ENCODE results near the gene ZNG1F. TPM values are rescaled to one million over a fixed set of nuclear protein-coding genes. Genes with fewer than 3 reads are reported as not detected.
"Not testable (repeated sequence)": the region's sequence is repeated elsewhere in the genome, so short reads cannot be mapped to it uniquely, and the experiment has no call there.

Gene ZNG1F
- total RNA-seq, 4 donors from 2014 or later: 3.6 to 16.5 (median 10.7) TPM

DNA sequence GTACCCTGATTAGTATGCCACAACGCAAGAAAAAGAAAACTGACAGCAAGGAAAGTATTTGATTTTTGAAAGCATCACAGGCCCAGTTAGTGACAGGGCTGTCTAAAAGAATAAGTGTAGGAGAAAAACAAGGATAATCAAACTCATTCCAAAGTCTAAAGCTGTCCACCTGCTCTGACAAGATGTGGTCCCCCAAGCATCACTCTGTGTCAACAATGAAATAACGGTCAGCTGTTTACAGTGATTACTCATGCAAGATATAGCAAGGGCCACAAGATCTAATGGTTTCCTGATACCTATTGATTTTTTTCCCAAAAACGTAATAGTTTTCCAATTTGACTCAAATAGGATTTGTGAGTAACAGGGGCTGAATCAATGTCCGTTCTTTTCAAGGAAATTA lies 14.1 kb downstream of the ZNG1F start:
- H3K27ac ChIP-seq; DNase-seq; H3K4me1 ChIP-seq; H3K4me3 ChIP-seq; H3K27me3 ChIP-seq; H3K9me3 ChIP-seq; H3K36me3 ChIP-seq; intact Hi-C loops (cut with DNase I): not testable (repeated sequence)
- WGBS, 2 donors: 48 to 60% methylated on average over 1 to 2 of the region's 4 CpGs

DNA sequence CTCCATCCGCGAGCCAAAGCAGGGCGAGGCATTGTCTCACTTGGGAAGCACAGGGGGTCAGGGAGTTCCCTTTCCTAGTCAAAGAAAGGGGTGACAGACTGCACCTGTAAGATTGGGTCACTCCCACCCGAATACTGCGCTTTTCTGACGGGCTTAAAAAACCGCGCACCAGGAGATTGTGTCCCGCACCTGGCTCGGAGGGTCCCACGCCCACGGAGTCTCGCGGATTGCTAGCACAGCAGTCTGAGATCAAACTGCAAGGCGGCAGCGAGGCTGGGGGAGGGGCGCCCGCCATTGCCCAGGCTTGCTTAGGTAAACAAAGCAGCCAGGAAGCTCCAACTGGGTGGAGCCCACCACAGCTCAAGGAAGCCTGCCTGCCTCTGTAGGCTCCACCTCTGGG lies 39.0 kb downstream of the ZNG1F start:
- H3K36me3 ChIP-seq; H3K4me3 ChIP-seq; H3K4me1 ChIP-seq; H3K27me3 ChIP-seq; DNase-seq; intact Hi-C loops (cut with DNase I); H3K27ac ChIP-seq; H3K9me3 ChIP-seq: not testable (repeated sequence)
- WGBS, 2 donors: no CpG with 5 or more reads among the region's 18 CpGs

GRCh38 chr9:41141878-41142277 lies 47.2 kb downstream of the ZNG1F start:
- H3K27me3 ChIP-seq; DNase-seq; H3K4me3 ChIP-seq; H3K27ac ChIP-seq; intact Hi-C loops (cut with DNase I); H3K36me3 ChIP-seq; H3K9me3 ChIP-seq; H3K4me1 ChIP-seq: not testable (repeated sequence)
- WGBS, 2 donors: 80% methylated on average over 2 of the region's 2 CpGs; no CpG with 5 or more reads in 1 of the 2 donors

GRCh38 chr9:41128581-41128980 lies 60.5 kb downstream of the ZNG1F start, which contains the start of gene FOXD4L6:
Gene FOXD4L6, minus strand, starts transcription at chr9:41128681. Its CDS starts 298 bp downstream, at chr9:41128383.
- no CpG with 5 or more reads among the region's 15 CpGs for WGBS, 2 donors
- DNase-seq; intact Hi-C loops (cut with DNase I): not testable (repeated sequence)

DNA sequence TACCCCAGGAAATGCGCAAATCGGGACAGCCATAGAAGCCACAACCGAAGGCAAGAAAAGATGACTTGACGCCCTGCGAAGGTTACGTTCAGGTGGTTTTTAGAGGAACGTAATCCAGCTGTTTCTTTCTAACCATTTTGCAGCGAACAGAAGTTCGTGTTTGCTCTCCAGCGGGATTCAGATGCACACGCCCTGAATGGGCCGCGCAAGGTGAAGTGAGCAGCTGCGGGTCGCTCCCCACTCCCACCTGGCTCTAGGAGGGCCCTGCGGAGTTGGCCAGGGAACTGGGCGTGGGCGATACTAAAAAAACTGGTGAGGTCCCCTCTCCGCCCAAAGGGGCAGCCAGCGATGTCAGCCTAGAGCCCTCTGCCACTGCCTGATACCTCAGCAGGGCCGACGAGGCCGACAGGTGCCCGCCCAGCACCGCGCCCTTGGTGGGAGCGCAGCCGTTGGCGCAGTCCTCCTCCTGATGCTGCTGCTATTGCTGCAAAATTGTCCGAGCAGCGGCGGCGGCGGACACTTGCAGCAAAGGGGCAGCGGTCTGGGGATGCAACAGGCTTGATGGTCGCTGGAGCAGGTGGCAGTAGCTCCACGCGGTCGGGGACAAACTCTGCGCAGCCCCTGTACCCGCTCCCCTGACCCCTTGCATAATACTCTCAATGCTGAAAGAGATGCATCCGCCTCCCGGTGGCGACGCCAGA lies 62.2 kb downstream of the ZNG1F start:
- WGBS, 2 donors: no CpG with 5 or more reads among the region's 45 CpGs
- H3K27ac ChIP-seq; H3K9me3 ChIP-seq; H3K36me3 ChIP-seq; H3K4me3 ChIP-seq; DNase-seq; intact Hi-C loops (cut with DNase I); H3K4me1 ChIP-seq: not testable (repeated sequence)
- H3K27me3 ChIP-seq: peaks cover 0 to 15% (median 0%) of the 10 kb centered on the region in 4 donors

More at GRCh38 chr9:41128581-41128980, 60.5 kb downstream of the ZNG1F start, which contains the start of gene FOXD4L6:
- H3K36me3 ChIP-seq, H3K27ac ChIP-seq, H3K9me3 ChIP-seq, H3K27me3 ChIP-seq, H3K4me3 ChIP-seq, H3K4me1 ChIP-seq: not testable (repeated sequence)

- intact Hi-C loops (cut with DNase I); H3K4me1 ChIP-seq; DNase-seq; H3K4me3 ChIP-seq; H3K36me3 ChIP-seq; H3K27ac ChIP-seq; H3K9me3 ChIP-seq: not testable (repeated sequence)
- H3K27me3 ChIP-seq: peaks cover 0 to 18% (median 0%) of the 10 kb centered on the region in 4 donors
- WGBS, 2 donors: 13 to 20% methylated on average over 3 of the region's 3 CpGs
These were observed 63.2 kb downstream of the ZNG1F start for GRCh38 chr9:41125936-41126335.

DNA sequence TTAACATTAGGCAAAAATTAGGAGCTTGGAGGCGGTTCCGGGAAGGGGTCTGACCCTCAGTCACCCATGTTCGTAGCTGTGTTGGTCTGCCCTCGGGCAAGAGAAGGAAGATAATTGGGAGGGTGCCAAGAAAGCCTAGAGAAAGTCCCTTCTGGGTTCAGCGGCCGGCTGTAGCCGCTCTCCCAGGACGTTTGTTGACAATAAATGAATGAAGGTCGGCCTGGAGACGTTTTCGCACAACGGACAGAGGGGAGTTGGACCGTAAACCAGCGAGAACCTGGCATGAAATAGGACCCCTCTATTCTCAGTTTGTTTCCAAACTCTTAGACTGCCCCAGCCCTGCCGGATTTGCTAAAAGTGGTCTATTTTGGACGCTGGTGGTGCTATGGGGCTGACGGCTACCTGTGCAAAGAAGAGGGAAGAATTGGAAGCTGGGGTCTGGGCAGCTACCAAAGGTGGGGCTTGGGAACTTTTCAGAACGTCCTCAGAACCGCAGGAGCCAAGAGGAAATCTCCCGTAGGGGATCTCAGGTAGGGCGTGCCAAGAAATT lies 63.9 kb downstream of the ZNG1F start:
- DNase-seq; H3K9me3 ChIP-seq; intact Hi-C loops (cut with DNase I); H3K36me3 ChIP-seq; H3K4me1 ChIP-seq; H3K4me3 ChIP-seq; H3K27ac ChIP-seq: not testable (repeated sequence)
- peaks cover 0 to 20% (median 0%) of the 10 kb centered on the region in 4 donors for H3K27me3 ChIP-seq
- WGBS, 2 donors: no CpG with 5 or more reads among the region's 21 CpGs

- DNase-seq; intact Hi-C loops (cut with DNase I): not testable (repeated sequence)
- no CpG with 5 or more reads among the region's 52 CpGs for WGBS, 2 donors
These were observed 64.6 kb downstream of the ZNG1F start for GRCh38 chr9:41124250-41125108.

GRCh38 chr9:41123812-41124211 lies 65.3 kb downstream of the ZNG1F start:
- no CpG with 5 or more reads among the region's 33 CpGs for WGBS, 2 donors

More at GRCh38 chr9:41124250-41125108, 64.6 kb downstream of the ZNG1F start:
- peaks cover 0 to 22% (median 0%) of the 10 kb centered on the region in 4 donors for H3K27me3 ChIP-seq
- H3K4me1 ChIP-seq, H3K36me3 ChIP-seq, H3K27ac ChIP-seq, H3K4me3 ChIP-seq, H3K9me3 ChIP-seq: not testable (repeated sequence)

DNA sequence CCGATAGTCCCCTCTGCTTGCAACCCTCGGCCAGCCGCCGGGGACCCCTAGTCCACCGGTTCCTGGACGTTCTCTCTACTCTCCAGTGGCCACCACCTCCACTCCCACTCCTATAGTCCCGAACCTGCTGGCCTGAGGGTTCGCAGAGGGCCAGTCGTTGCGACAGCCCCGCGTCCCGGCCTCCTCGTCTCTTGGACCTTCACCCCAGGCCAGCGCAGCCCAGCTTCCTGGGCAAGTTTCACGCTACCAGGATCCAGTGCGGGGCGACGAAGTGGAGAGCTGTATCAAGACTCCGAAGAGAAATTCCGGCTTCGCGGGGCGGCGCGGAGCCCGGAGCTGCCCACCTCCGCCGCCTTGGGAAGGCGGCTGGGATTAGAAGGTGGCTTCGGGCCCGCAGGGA lies 65.7 kb downstream of the ZNG1F start:
- H3K36me3 ChIP-seq; DNase-seq; intact Hi-C loops (cut with DNase I); H3K9me3 ChIP-seq; H3K27ac ChIP-seq; H3K4me3 ChIP-seq; H3K4me1 ChIP-seq: not testable (repeated sequence)
- peaks cover 0 to 28% (median 0%) of the 10 kb centered on the region in 4 donors for H3K27me3 ChIP-seq
- no CpG with 5 or more reads among the region's 32 CpGs for WGBS, 2 donors

More at GRCh38 chr9:41123812-41124211, 65.3 kb downstream of the ZNG1F start:
- H3K27ac ChIP-seq; DNase-seq; H3K4me1 ChIP-seq; H3K36me3 ChIP-seq; intact Hi-C loops (cut with DNase I); H3K4me3 ChIP-seq; H3K9me3 ChIP-seq: not testable (repeated sequence)
- H3K27me3 ChIP-seq: peaks cover 0 to 28% (median 0%) of the 10 kb centered on the region in 4 donors

DNA sequence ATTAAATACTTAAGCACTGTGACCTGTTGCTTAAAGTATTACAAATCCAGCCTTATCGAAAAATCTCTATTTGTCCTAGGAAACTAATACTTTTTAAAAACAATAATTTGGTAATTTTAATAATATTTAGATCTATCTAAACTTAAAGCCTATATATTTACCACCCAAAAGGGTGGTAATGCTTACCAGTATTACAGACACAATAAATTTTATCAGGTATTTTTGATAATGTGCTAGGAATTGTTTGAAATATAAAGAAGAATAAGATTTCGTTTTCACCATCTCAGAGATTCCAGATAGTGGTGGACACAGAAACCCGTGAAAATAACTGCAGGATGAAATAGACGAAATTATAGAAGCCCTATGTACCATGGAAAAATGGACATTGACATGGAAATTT lies 68.4 kb downstream of the ZNG1F start:
- H3K36me3 ChIP-seq; H3K4me1 ChIP-seq; intact Hi-C loops (cut with DNase I); H3K27ac ChIP-seq; H3K9me3 ChIP-seq; H3K4me3 ChIP-seq; DNase-seq: not testable (repeated sequence)
- WGBS, 2 donors: 17 to 31% methylated on average over 3 of the region's 4 CpGs
- peaks cover 0 to 28% (median 0%) of the 10 kb centered on the region in 4 donors for H3K27me3 ChIP-seq

DNA sequence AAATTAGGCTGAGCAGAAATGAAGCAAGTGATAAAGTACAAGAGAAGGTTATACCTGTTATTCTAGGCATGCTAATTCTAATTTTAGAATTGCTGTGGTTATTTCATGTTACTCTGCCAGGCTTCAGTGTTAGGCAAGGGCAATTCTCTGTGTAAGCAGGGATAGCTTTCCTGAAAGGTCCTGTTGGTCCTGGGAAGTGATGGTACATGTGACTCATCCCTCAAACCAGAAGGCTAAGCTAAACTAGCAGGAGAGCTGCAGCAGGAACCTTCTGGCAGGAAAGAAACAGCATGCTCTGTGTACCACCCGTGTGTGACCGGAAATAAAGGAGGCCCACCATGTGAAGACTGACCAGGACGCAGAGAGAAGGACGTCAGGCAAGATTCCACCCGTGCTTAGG lies 69.4 kb downstream of the ZNG1F start:
- H3K27me3 ChIP-seq: peaks cover 0 to 26% (median 0%) of the 10 kb centered on the region in 4 donors
- H3K4me1 ChIP-seq; H3K27ac ChIP-seq; H3K9me3 ChIP-seq; H3K4me3 ChIP-seq; H3K36me3 ChIP-seq; intact Hi-C loops (cut with DNase I); DNase-seq: not testable (repeated sequence)
- no CpG with 5 or more reads among the region's 5 CpGs for WGBS, 2 donors

GRCh38 chr9:41119311-41119710 lies 69.8 kb downstream of the ZNG1F start:
- DNase-seq; H3K4me3 ChIP-seq; intact Hi-C loops (cut with DNase I); H3K4me1 ChIP-seq; H3K9me3 ChIP-seq; H3K36me3 ChIP-seq; H3K27ac ChIP-seq: not testable (repeated sequence)
- 38 to 50% methylated on average over 7 of the region's 7 CpGs for WGBS, 2 donors
- peaks cover 0 to 23% (median 0%) of the 10 kb centered on the region in 4 donors for H3K27me3 ChIP-seq

Data from esophagus squamous epithelium (tissue), 5 donors.